ENCODE results near the gene NAE1.

DNA sequence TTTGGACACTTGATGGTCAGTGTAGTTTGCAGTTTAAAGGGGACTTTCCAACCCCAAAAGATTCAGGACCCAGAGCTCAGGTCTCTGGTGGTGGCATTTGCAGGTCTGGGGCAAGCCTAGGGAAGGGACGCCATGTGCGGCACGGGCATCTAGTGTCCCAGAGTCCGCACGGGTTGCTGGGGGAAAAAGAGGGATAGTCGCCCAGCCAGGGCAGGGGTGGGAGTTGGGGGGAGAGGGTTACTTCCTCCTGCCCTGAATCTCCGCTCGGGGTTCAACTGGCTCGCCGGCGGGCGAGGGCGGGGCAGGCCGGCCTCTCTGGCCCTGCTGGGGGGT, 13.2 kb upstream of the NAE1 start:
- TF ChIP-seq, protein P1, sequence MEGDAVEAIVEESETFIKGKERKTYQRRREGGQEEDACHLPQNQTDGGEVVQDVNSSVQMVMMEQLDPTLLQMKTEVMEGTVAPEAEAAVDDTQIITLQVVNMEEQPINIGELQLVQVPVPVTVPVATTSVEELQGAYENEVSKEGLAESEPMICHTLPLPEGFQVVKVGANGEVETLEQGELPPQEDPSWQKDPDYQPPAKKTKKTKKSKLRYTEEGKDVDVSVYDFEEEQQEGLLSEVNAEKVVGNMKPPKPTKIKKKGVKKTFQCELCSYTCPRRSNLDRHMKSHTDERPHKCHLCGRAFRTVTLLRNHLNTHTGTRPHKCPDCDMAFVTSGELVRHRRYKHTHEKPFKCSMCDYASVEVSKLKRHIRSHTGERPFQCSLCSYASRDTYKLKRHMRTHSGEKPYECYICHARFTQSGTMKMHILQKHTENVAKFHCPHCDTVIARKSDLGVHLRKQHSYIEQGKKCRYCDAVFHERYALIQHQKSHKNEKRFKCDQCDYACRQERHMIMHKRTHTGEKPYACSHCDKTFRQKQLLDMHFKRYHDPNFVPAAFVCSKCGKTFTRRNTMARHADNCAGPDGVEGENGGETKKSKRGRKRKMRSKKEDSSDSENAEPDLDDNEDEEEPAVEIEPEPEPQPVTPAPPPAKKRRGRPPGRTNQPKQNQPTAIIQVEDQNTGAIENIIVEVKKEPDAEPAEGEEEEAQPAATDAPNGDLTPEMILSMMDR (IDR thresholded peaks at IDR 0.05), result no peak
- TF ChIP-seq EP300 (IDR thresholded peaks at IDR 0.05) (no peak), POLR2A (IDR thresholded peaks at IDR 0.05) (no peak), POLR2AphosphoS5 (IDR thresholded peaks at IDR 0.05) (no peak)
